Measurements from ENCODE around the gene NOL7. TPM values are rescaled to one million over a fixed set of nuclear protein-coding genes. Genes with fewer than 3 reads are reported as not detected.

The NOL7 gene
- total RNA-seq, 4 donors from 2014 or later, result 44.9 to 69.0 (median 63.8) TPM

GRCh38 chr6:13572240-13572639, 42.9 kb upstream of the NOL7 start:
- in situ Hi-C loops (cut with MboI; ENCODE audit: low sequenced_read_pairs in 4 of 4) (loop anchor here in 1 of 4 donors (25.0 kb wide), 1 partner anchor 490 kb away; no protein-coding TSS in a partner anchor), intact Hi-C loops (cut with DNase I; ENCODE audit: low total_unique reads) (loop anchor here (5.0 to 10.0 kb wide), 2 partner anchors 87 to 160 kb away; partner anchors contain the start of gene GFOD1)
- Histone ChIP-seq H3K4me3 (no peak overlapping the region), H3K27me3 (no peaks in the 10 kb centered on the region), H3K36me3 (no peaks in the 10 kb centered on the region), H3K4me1 (peaks cover 8% of the 10 kb centered on the region in 2 donors), H3K9me3 (no peaks in the 10 kb centered on the region), H3K27ac (no peak overlapping the region)
- TF ChIP-seq CTCF (IDR thresholded peaks at IDR 0.05 in 4 of 5, conservative IDR thresholded peaks at IDR 0.05 in 1 of 5) (no peak), POLR2A (IDR thresholded peaks at IDR 0.05) (no peak)
- ATAC-seq (no peak), DNase-seq (no peak)

GRCh38 chr6:13572951-13573654, 42.0 kb upstream of the NOL7 start:
- Histone ChIP-seq H3K4me3 (peak overlapping the region; percentile 76 to 98 (median 84)), H3K27ac (peak overlapping the region; percentile 93 to 99 (median 98)), H3K36me3 (no peaks in the 10 kb centered on the region), H3K4me1 (peaks cover 8% of the 10 kb centered on the region in 2 donors), H3K9me3 (no peaks in the 10 kb centered on the region), H3K27me3 (no peaks in the 10 kb centered on the region)
- intact Hi-C loops (cut with DNase I; ENCODE audit: low total_unique reads), result loop anchor here (5.0 to 10.0 kb wide), 2 partner anchors 88 to 161 kb away; partner anchors contain the start of gene GFOD1
- TF ChIP-seq CTCF (IDR thresholded peaks at IDR 0.05 in 4 of 5, conservative IDR thresholded peaks at IDR 0.05 in 1 of 5), result no peak
- in situ Hi-C loops (cut with MboI; ENCODE audit: low sequenced_read_pairs in 4 of 4), result loop anchor here in 1 of 4 donors (25.0 kb wide), 1 partner anchor 489 kb away; no protein-coding TSS in a partner anchor
- no peak for ATAC-seq
- no peak for DNase-seq

GRCh38 chr6:13573669-13574110, 41.4 kb upstream of the NOL7 start:
- no peaks in the 10 kb centered on the region for H3K9me3 ChIP-seq
- peak overlapping the region; percentile 76 to 98 (median 84) for H3K4me3 ChIP-seq
- peak overlapping the region; percentile 93 to 99 (median 98) for H3K27ac ChIP-seq
- intact Hi-C loops (cut with DNase I; ENCODE audit: low total_unique reads), result loop anchor here (1.0 to 10.0 kb wide), 8 partner anchors 35 to 245 kb away; partner anchors contain the start of genes GFOD1, NOL7 and TBC1D7
- peaks cover 10 to 12% of the 10 kb centered on the region in 2 donors for H3K4me1 ChIP-seq
- DNase-seq (peak; percentile 11 to 45), ATAC-seq (no peak)
- H3K36me3 ChIP-seq, result no peaks in the 10 kb centered on the region
- in situ Hi-C loops (cut with MboI; ENCODE audit: low sequenced_read_pairs in 4 of 4), result loop anchor here in 1 of 4 donors (25.0 kb wide), 1 partner anchor 489 kb away; no protein-coding TSS in a partner anchor
- no peaks in the 10 kb centered on the region for H3K27me3 ChIP-seq
- TF ChIP-seq CTCF (IDR thresholded peaks at IDR 0.05 in 4 of 5, conservative IDR thresholded peaks at IDR 0.05 in 1 of 5) (no peak), POLR2A (IDR thresholded peaks at IDR 0.05) (no peak)

GRCh38 chr6:13574149-13574570, 41.0 kb upstream of the NOL7 start:
- in situ Hi-C loops (cut with MboI; ENCODE audit: low sequenced_read_pairs in 4 of 4), result loop anchor here in 1 of 4 donors (25.0 kb wide), 1 partner anchor 488 kb away; no protein-coding TSS in a partner anchor
- H3K9me3 ChIP-seq, result no peaks in the 10 kb centered on the region
- ATAC-seq, result peak; percentile 88 to 93

More at GRCh38 chr6:13574149-13574570, 41.0 kb upstream of the NOL7 start:
- peak overlapping the region; percentile 76 to 98 (median 84) for H3K4me3 ChIP-seq
- peaks cover 15 to 17% of the 10 kb centered on the region in 2 donors for H3K4me1 ChIP-seq
- intact Hi-C loops (cut with DNase I; ENCODE audit: low total_unique reads), result loop anchor here (1.0 to 10.0 kb wide), 8 partner anchors 35 to 245 kb away; partner anchors contain the start of genes GFOD1, NOL7 and TBC1D7
- H3K27me3 ChIP-seq, result no peaks in the 10 kb centered on the region
- DNase-seq, result peak; percentile 90 to 92
- H3K27ac ChIP-seq, result peak overlapping the region; percentile 93 to 99 (median 98)
- TF ChIP-seq CTCF (IDR thresholded peaks at IDR 0.05 in 4 of 5, conservative IDR thresholded peaks at IDR 0.05 in 1 of 5), result peak; percentile 50 to 69 (median 64)
- TF ChIP-seq POLR2A (IDR thresholded peaks at IDR 0.05), result no peak
- H3K36me3 ChIP-seq, result no peaks in the 10 kb centered on the region

Data from gastrocnemius medialis (tissue), 4 donors.